ENCODE results near the gene ANKRD52. TPM values are rescaled to one million over a fixed set of nuclear protein-coding genes. Genes with fewer than 3 reads are reported as not detected.
"Not testable (repeated sequence)": the region's sequence is repeated elsewhere in the genome, so short reads cannot be mapped to it uniquely, and the experiment has no call there.

Gene ANKRD52
- total and polyA plus RNA-seq, 5 donors = 13.4 to 30.7 (median 23.8) TPM

- DNase-seq (no peak), ATAC-seq (no peak)
- Histone ChIP-seq H3K27me3 (ENCODE audit: control insufficient read depth, insufficient read depth) (no peaks in the 10 kb centered on the region), H3K27ac (ENCODE audit: low read length) (no peak overlapping the region), H3K9me3 (ENCODE audit: control insufficient read depth, low read length) (no peaks in the 10 kb centered on the region), H3K4me1 (ENCODE audit: control insufficient read depth, insufficient read depth, low read length) (peaks cover 12% of the 10 kb centered on the region), H3K4me3 (ENCODE audit: low read length) (no peak overlapping the region)
- WGBS = 64% methylated on average over 5 of the region's 5 CpGs
- intact Hi-C loops (cut with DNase I) = no loop called here
These were observed 38.1 kb upstream of the ANKRD52 start for GRCh38 chr12:56296295-56296694.

GRCh38 chr12:56293795-56294194, 35.6 kb upstream of the ANKRD52 start:
- DNase-seq (no peak), ATAC-seq (no peak)
- Histone ChIP-seq H3K4me3 (ENCODE audit: low read length) (no peak overlapping the region), H3K4me1 (ENCODE audit: control insufficient read depth, insufficient read depth, low read length) (peaks cover 12% of the 10 kb centered on the region), H3K9me3 (ENCODE audit: control insufficient read depth, low read length) (no peaks in the 10 kb centered on the region), H3K27ac (ENCODE audit: low read length) (no peak overlapping the region), H3K27me3 (ENCODE audit: control insufficient read depth, insufficient read depth) (no peaks in the 10 kb centered on the region)
- intact Hi-C loops (cut with DNase I) = no loop called here
- 65% methylated on average over 5 of the region's 5 CpGs for WGBS

GRCh38 chr12:56288705-56289387, 30.7 kb upstream of the ANKRD52 start:
- WGBS = 84% methylated on average over 3 of the region's 3 CpGs
- DNase-seq = no peak
- H3K27ac ChIP-seq (ENCODE audit: low read length) = no peak overlapping the region
- H3K4me3 ChIP-seq (ENCODE audit: low read length) = no peak overlapping the region
- no peak for ATAC-seq
- intact Hi-C loops (cut with DNase I) = no loop called here
- H3K27me3 ChIP-seq (ENCODE audit: control insufficient read depth, insufficient read depth) = no peaks in the 10 kb centered on the region
- H3K9me3 ChIP-seq (ENCODE audit: control insufficient read depth, low read length) = no peaks in the 10 kb centered on the region
- peaks cover 8% of the 10 kb centered on the region for H3K4me1 ChIP-seq (ENCODE audit: control insufficient read depth, insufficient read depth, low read length)

GRCh38 chr12:56286044-56286830, 28.1 kb upstream of the ANKRD52 start:
- no peak overlapping the region for H3K4me3 ChIP-seq (ENCODE audit: low read length)
- intact Hi-C loops (cut with DNase I) = no loop called here

GRCh38 chr12:56284263-56284662, 26.1 kb upstream of the ANKRD52 start:
- intact Hi-C loops (cut with DNase I); ATAC-seq; H3K4me1 ChIP-seq (ENCODE audit: control insufficient read depth, insufficient read depth, low read length); H3K4me3 ChIP-seq (ENCODE audit: low read length); H3K27ac ChIP-seq (ENCODE audit: low read length); H3K9me3 ChIP-seq (ENCODE audit: control insufficient read depth, low read length); DNase-seq; H3K27me3 ChIP-seq (ENCODE audit: control insufficient read depth, insufficient read depth): not testable (repeated sequence)
- WGBS = 86% methylated on average over 5 of the region's 5 CpGs

More at GRCh38 chr12:56286044-56286830, 28.1 kb upstream of the ANKRD52 start:
- ATAC-seq = no peak
- no peak for DNase-seq
- Histone ChIP-seq H3K27ac (ENCODE audit: low read length) (peak overlapping the region; percentile 52), H3K27me3 (ENCODE audit: control insufficient read depth, insufficient read depth) (no peaks in the 10 kb centered on the region), H3K4me1 (ENCODE audit: control insufficient read depth, insufficient read depth, low read length) (peaks cover 4% of the 10 kb centered on the region), H3K9me3 (ENCODE audit: control insufficient read depth, low read length) (no peaks in the 10 kb centered on the region)
- 42% methylated on average over 4 of the region's 4 CpGs for WGBS

- intact Hi-C loops (cut with DNase I) = no loop called here
- no peak overlapping the region for H3K4me3 ChIP-seq (ENCODE audit: low read length)
- H3K4me1 ChIP-seq (ENCODE audit: control insufficient read depth, insufficient read depth, low read length) = peaks cover 4% of the 10 kb centered on the region
- no peaks in the 10 kb centered on the region for H3K9me3 ChIP-seq (ENCODE audit: control insufficient read depth, low read length)
- no peaks in the 10 kb centered on the region for H3K27me3 ChIP-seq (ENCODE audit: control insufficient read depth, insufficient read depth)
- ATAC-seq (no peak), DNase-seq (no peak)
- 99% methylated on average over 2 of the region's 2 CpGs for WGBS
- no peak overlapping the region for H3K27ac ChIP-seq (ENCODE audit: low read length)
These were observed 24.4 kb upstream of the ANKRD52 start for GRCh38 chr12:56282579-56282978.

GRCh38 chr12:56282030-56282429, 23.8 kb upstream of the ANKRD52 start:
- ATAC-seq (no peak), DNase-seq (no peak)
- intact Hi-C loops (cut with DNase I) = no loop called here
- no peak overlapping the region for H3K4me3 ChIP-seq (ENCODE audit: low read length)
- H3K4me1 ChIP-seq (ENCODE audit: control insufficient read depth, insufficient read depth, low read length) = peaks cover 4% of the 10 kb centered on the region
- 89% methylated on average over 6 of the region's 6 CpGs for WGBS
- no peaks in the 10 kb centered on the region for H3K9me3 ChIP-seq (ENCODE audit: control insufficient read depth, low read length)
- no peak overlapping the region for H3K27ac ChIP-seq (ENCODE audit: low read length)
- no peaks in the 10 kb centered on the region for H3K27me3 ChIP-seq (ENCODE audit: control insufficient read depth, insufficient read depth)

- intact Hi-C loops (cut with DNase I) = no loop called here
- Histone ChIP-seq H3K27ac (ENCODE audit: low read length) (no peak overlapping the region), H3K27me3 (ENCODE audit: control insufficient read depth, insufficient read depth) (no peaks in the 10 kb centered on the region), H3K4me3 (ENCODE audit: low read length) (no peak overlapping the region), H3K9me3 (ENCODE audit: control insufficient read depth, low read length) (no peaks in the 10 kb centered on the region), H3K4me1 (ENCODE audit: control insufficient read depth, insufficient read depth, low read length) (no peaks in the 10 kb centered on the region)
- ATAC-seq (no peak), DNase-seq (no peak)
These were observed 22.7 kb upstream of the ANKRD52 start for GRCh38 chr12:56280849-56281248.

GRCh38 chr12:56278905-56279304, 20.7 kb upstream of the ANKRD52 start:
- WGBS = 96% methylated on average over 3 of the region's 3 CpGs
- no peaks in the 10 kb centered on the region for H3K4me1 ChIP-seq (ENCODE audit: control insufficient read depth, insufficient read depth, low read length)
- H3K4me3 ChIP-seq (ENCODE audit: low read length) = no peak overlapping the region
- no peaks in the 10 kb centered on the region for H3K9me3 ChIP-seq (ENCODE audit: control insufficient read depth, low read length)
- DNase-seq (no peak), ATAC-seq (no peak)
- intact Hi-C loops (cut with DNase I) = no loop called here
- H3K27ac ChIP-seq (ENCODE audit: low read length) = no peak overlapping the region
- H3K27me3 ChIP-seq (ENCODE audit: control insufficient read depth, insufficient read depth) = no peaks in the 10 kb centered on the region

GRCh38 chr12:56274299-56274698, 16.1 kb upstream of the ANKRD52 start:
- no peaks in the 10 kb centered on the region for H3K9me3 ChIP-seq (ENCODE audit: control insufficient read depth, low read length)
- no peaks in the 10 kb centered on the region for H3K4me1 ChIP-seq (ENCODE audit: control insufficient read depth, insufficient read depth, low read length)
- H3K27me3 ChIP-seq (ENCODE audit: control insufficient read depth, insufficient read depth) = no peaks in the 10 kb centered on the region
- ATAC-seq (no peak), DNase-seq (no peak)
- intact Hi-C loops (cut with DNase I) = no loop called here
- H3K27ac ChIP-seq (ENCODE audit: low read length) = no peak overlapping the region
- no peak overlapping the region for H3K4me3 ChIP-seq (ENCODE audit: low read length)
- 95% methylated on average over 2 of the region's 2 CpGs for WGBS

- H3K9me3 ChIP-seq (ENCODE audit: control insufficient read depth, low read length); H3K4me3 ChIP-seq (ENCODE audit: low read length); DNase-seq; intact Hi-C loops (cut with DNase I); H3K27ac ChIP-seq (ENCODE audit: low read length); H3K4me1 ChIP-seq (ENCODE audit: control insufficient read depth, insufficient read depth, low read length); H3K27me3 ChIP-seq (ENCODE audit: control insufficient read depth, insufficient read depth); ATAC-seq: not testable (repeated sequence)
- 61% methylated on average over 2 of the region's 2 CpGs for WGBS
These were observed 14.3 kb upstream of the ANKRD52 start for GRCh38 chr12:56272468-56272867.

Data from right cardiac atrium (tissue), 5 donors.